H9 (cell line): ENCODE results near the gene RNF224. TPM values are rescaled to one million over a fixed set of nuclear protein-coding genes. Genes with fewer than 3 reads are reported as not detected.

ENCODE experiments used
- DNase-seq: peaks from one replicate; pipeline ENCODE4 v3.0.0-alpha.2; 2017
- H2AFZ ChIP-seq: one replicate; pipeline ENCODE4 v1.6.1; 2013; ENCODE audit warnings: mild to moderate bottlenecking, low read length, control low read depth, moderate library complexity
- H2AK5ac ChIP-seq: 2 replicates; pipeline ENCODE4 v1.6.1; 2013; ENCODE audit warnings: low read length, control low read depth, mixed read lengths; ENCODE audit not compliant: insufficient read length
- H2BK120ac ChIP-seq: one replicate; pipeline ENCODE4 v1.6.1; 2013; ENCODE audit warnings: low read depth, mild to moderate bottlenecking, low read length, control low read depth, inconsistent platforms; ENCODE audit not compliant: poor library complexity, severe bottlenecking
- H2BK12ac ChIP-seq: 2 replicates; pipeline ENCODE4 v1.6.1; 2013; ENCODE audit warnings: low read length, control low read depth, mixed read lengths, low read depth; ENCODE audit not compliant: insufficient read length
- H2BK15ac ChIP-seq: 2 replicates; pipeline ENCODE4 v1.6.1; 2013; ENCODE audit warnings: low read depth, low read length, control low read depth
- H2BK20ac ChIP-seq: one replicate; pipeline ENCODE4 v1.6.1; 2013; ENCODE audit warnings: low read depth, mild to moderate bottlenecking, low read length, control low read depth, inconsistent platforms; ENCODE audit not compliant: poor library complexity, severe bottlenecking
- H2BK5ac ChIP-seq: 2 replicates; pipeline ENCODE4 v1.6.1; 2013; ENCODE audit warnings: low read length, control low read depth, mixed read lengths; ENCODE audit not compliant: insufficient read length
- H3K14ac ChIP-seq: 2 replicates; pipeline ENCODE4 v1.6.1; 2013; ENCODE audit warnings: low read length, control low read depth; ENCODE audit not compliant: insufficient read depth
- H3K18ac ChIP-seq: 2 replicates; pipeline ENCODE4 v1.6.1; 2013; ENCODE audit warnings: low read depth, mild to moderate bottlenecking, mixed read lengths, low read length, control low read depth; ENCODE audit not compliant: insufficient read length
- H3K23ac ChIP-seq: 2 replicates; pipeline ENCODE4 v1.6.1; 2013; ENCODE audit warnings: low read length, control low read depth, mixed read lengths, low read depth; ENCODE audit not compliant: insufficient read length
- H3K23me2 ChIP-seq: 2 replicates; pipeline ENCODE4 v1.6.1; 2013; ENCODE audit warnings: low read depth, mild to moderate bottlenecking, mixed read lengths, low read length, control low read depth; ENCODE audit not compliant: insufficient read length, poor library complexity, severe bottlenecking
- H3K27ac ChIP-seq: 2 replicates; pipeline ENCODE4 v1.5.1; 2013; ENCODE audit warnings: low read length, control low read depth, mixed read lengths, low read depth; ENCODE audit not compliant: insufficient read length
- H3K27me3 ChIP-seq: 2 replicates; pipeline ENCODE4 v1.6.1; 2013; ENCODE audit warnings: low read length, control low read depth, inconsistent platforms; ENCODE audit not compliant: insufficient read depth
- H3K4ac ChIP-seq: 2 replicates; pipeline ENCODE4 v1.6.1; 2013; ENCODE audit warnings: low read depth, mild to moderate bottlenecking, control low read depth, inconsistent platforms, low read length, moderate library complexity
- H3K4me1 ChIP-seq: 2 replicates; pipeline ENCODE4 v1.6.1; 2013; ENCODE audit warnings: low read length, control low read depth, inconsistent platforms; ENCODE audit not compliant: insufficient read depth
- H3K4me2 ChIP-seq: 2 replicates; pipeline ENCODE4 v1.6.1; 2013; ENCODE audit warnings: low read length, control low read depth, mixed read lengths; ENCODE audit not compliant: insufficient read length, insufficient read depth
- H3K56ac ChIP-seq: 2 replicates; pipeline ENCODE4 v1.6.1; 2013; ENCODE audit warnings: low read depth, mild to moderate bottlenecking, mixed read lengths, low read length, control low read depth; ENCODE audit not compliant: insufficient read length
- H3K79me1 ChIP-seq: 2 replicates; pipeline ENCODE4 v1.6.1; 2013; ENCODE audit warnings: low read depth, mild to moderate bottlenecking, moderate library complexity, low read length, control low read depth, inconsistent platforms; ENCODE audit not compliant: insufficient read depth, poor library complexity, severe bottlenecking
- H3K79me2 ChIP-seq: 2 replicates; pipeline ENCODE4 v1.6.1; 2013; ENCODE audit warnings: low read length, control low read depth, inconsistent platforms; ENCODE audit not compliant: insufficient read depth
- H3K9ac ChIP-seq: 2 replicates; pipeline ENCODE4 v1.6.1; 2013; ENCODE audit warnings: low read length, control low read depth, mixed read lengths; ENCODE audit not compliant: insufficient read length; ENCODE audit errors: extremely low read depth
- H3K9me3 ChIP-seq: one replicate; pipeline ENCODE4 v1.6.1; 2013; ENCODE audit warnings: low read depth, low read length, inconsistent platforms; ENCODE audit not compliant: control insufficient read depth
- H3T11ph ChIP-seq: one replicate; pipeline ENCODE4 v1.6.1; 2013; ENCODE audit warnings: mild to moderate bottlenecking, low read length, control low read depth, inconsistent platforms
- H4K20me1 ChIP-seq: one replicate; pipeline ENCODE4 v1.6.1; 2013; ENCODE audit not compliant: control insufficient read depth, insufficient read length, insufficient read depth
- H4K5ac ChIP-seq: 2 replicates; pipeline ENCODE4 v1.6.1; 2013; ENCODE audit warnings: low read depth, mild to moderate bottlenecking, mixed read lengths, low read length, control low read depth; ENCODE audit not compliant: insufficient read length
- H4K8ac ChIP-seq: replicated peaks from 2 replicates; pipeline ENCODE4 v1.6.1; 2013; ENCODE audit warnings: low read length, control low read depth, mixed read lengths, low read depth; ENCODE audit not compliant: insufficient read length
- H4K91ac ChIP-seq: 2 replicates; pipeline ENCODE4 v1.6.1; 2013; ENCODE audit warnings: low read depth, mild to moderate bottlenecking, moderate library complexity, mixed read lengths, low read length, control low read depth; ENCODE audit not compliant: insufficient read length
- H3K27ac Mint-ChIP-seq, 3 experiments: 2 replicates in 2 of 3; 3 replicates in 1 of 3; pipeline ENCODE4 v1.8.0; 2020 to 2021; ENCODE audit warnings: mixed read lengths in 3 of 3, mild to moderate bottlenecking in 1 of 3, moderate library complexity in 1 of 3
- H3K27me3 Mint-ChIP-seq: 2 replicates; pipeline ENCODE4 v1.8.0; 2021; ENCODE audit warnings: low read depth, mild to moderate bottlenecking, moderate library complexity, mixed read lengths
- H3K36me3 Mint-ChIP-seq, 3 experiments: 2 replicates in 2 of 3; 3 replicates in 1 of 3; pipeline ENCODE4 v1.8.0; 2020 to 2021; ENCODE audit warnings: low read depth in 3 of 3, mixed read lengths in 3 of 3; ENCODE audit not compliant: insufficient read depth in 1 of 3
- H3K4me1 Mint-ChIP-seq, 2 experiments: 2 replicates each; pipeline ENCODE4 v1.8.0; 2020; ENCODE audit warnings: mixed read lengths in 2 of 2
- H3K4me3 Mint-ChIP-seq, 2 experiments: 2 replicates in 1 of 2; 3 replicates in 1 of 2; pipeline ENCODE4 v1.8.0; 2020 to 2021; ENCODE audit warnings: mild to moderate bottlenecking in 2 of 2, mixed read lengths in 2 of 2, moderate library complexity in 1 of 2
- H3K9me3 Mint-ChIP-seq, 2 experiments: 2 replicates in 1 of 2; 3 replicates in 1 of 2; pipeline ENCODE4 v1.8.0; 2020; ENCODE audit warnings: mild to moderate bottlenecking in 2 of 2, mixed read lengths in 2 of 2, moderate library complexity in 1 of 2
- CTCF ChIP-seq: fragments of 200-600 bp; sonication (generic); conservative IDR thresholded peaks from 3 replicates; pipeline ENCODE4 v1.8.0; 2021; ENCODE audit warnings: antibody characterized with exemption, mild to moderate bottlenecking
- WGBS: extraction: QIAGEN DNeasy Blood & Tissue Kit; methylation state at CpG from one replicate; pipeline ENCODE4 v1.1.7; 2013; ENCODE audit warnings: missing lambda C conversion rate, low lambda C conversion rate, mixed read lengths; ENCODE audit not compliant: insufficient read length; ENCODE audit errors: extremely low coverage; 5-methylcytosine and 5-hydroxymethylcytosine counted together
- total RNA-seq: library from RNA; stranded (reverse); gene quantifications from 2 replicates; pipeline ENCODE4 v1.2.1, GENCODE V29; 2021

The RNF224 gene
- total RNA-seq, 1 experiment from 2014 or later: 0.15 TPM

GRCh38 chr9:137223078-137223970 lies 4.0 kb upstream of the RNF224 start:
- Mint-ChIP-seq H3K36me3 (0 out of 7 replicates have a peak, but pooled peaks cover 0 to 2% (median 0%) of the 10 kb centered on the region in 3 experiments), H3K27me3 (no peaks in the 10 kb centered on the region; the same call in 1 of the 2 replicates)
- H3K18ac ChIP-seq: peak overlapping the region; percentile 69

More at GRCh38 chr9:137223078-137223970, 4.0 kb upstream of the RNF224 start:
- no peak overlapping the region for H3K56ac ChIP-seq
- no peak for TF ChIP-seq CTCF
- H3K23me2 ChIP-seq: peaks cover 18% of the 10 kb centered on the region
- H3K79me1 ChIP-seq: no peaks in the 10 kb centered on the region
- no peak overlapping the region for H2BK15ac ChIP-seq
- no peaks in the 10 kb centered on the region for H3K9me3 ChIP-seq
- no peak overlapping the region for H2BK12ac ChIP-seq
- no peak overlapping the region for H3K23ac ChIP-seq
- no peak overlapping the region for H3K27ac Mint-ChIP-seq
- DNase-seq: peak; percentile 97
- no peak overlapping the region for H2BK5ac ChIP-seq
- peak overlapping the region; percentile 64 for H3K9ac ChIP-seq
- no peak overlapping the region for H4K5ac ChIP-seq
- no peaks in the 10 kb centered on the region for H3K79me2 ChIP-seq
- no peaks in the 10 kb centered on the region for H3K27me3 ChIP-seq
- peak overlapping the region; percentile 77 for H3K14ac ChIP-seq
- WGBS: no CpG with 5 or more reads among the region's 63 CpGs
- H3K4ac ChIP-seq: no peak overlapping the region
- no peak overlapping the region for H3K27ac ChIP-seq
- no peak overlapping the region for H2AFZ ChIP-seq
- no peak overlapping the region for H2BK120ac ChIP-seq
- H3K4me1 ChIP-seq: no peaks in the 10 kb centered on the region
- no peak overlapping the region for H4K8ac ChIP-seq
- H3T11ph ChIP-seq: no peak overlapping the region
- H4K20me1 ChIP-seq: no peaks in the 10 kb centered on the region
- peaks cover 2 to 5% of the 10 kb centered on the region in 2 experiments for H3K4me1 Mint-ChIP-seq
- H3K9me3 Mint-ChIP-seq: no peaks in the 10 kb centered on the region
- peak overlapping the region; percentile 66 to 83 for H3K4me3 Mint-ChIP-seq
- H2AK5ac ChIP-seq: no peak overlapping the region
- no peak overlapping the region for H4K91ac ChIP-seq
- H2BK20ac ChIP-seq: no peak overlapping the region
- peak overlapping the region; percentile 75 for H3K4me2 ChIP-seq
